ENCODE measurements around the gene CACNA1H.

GRCh38 chr16:1222553-1223354 lies 69.8 kb downstream of the CACNA1H start:
- no peak for TF ChIP-seq EP300 (IDR thresholded peaks at IDR 0.05)
- TF ChIP-seq CTCF (IDR thresholded peaks at IDR 0.05) = no peak
- TF ChIP-seq POLR2A (IDR thresholded peaks at IDR 0.05) = no peak
- TF ChIP-seq POLR2AphosphoS5 (IDR thresholded peaks at IDR 0.05) = no peak
